Gastrocnemius medialis (tissue), 4 donors: ENCODE data around the gene PLEKHM2.

Experiments used
- POLR2A ChIP-seq, 2 donors: fragments of 450-650 bp; IDR thresholded peaks; one replicate each; pipeline ENCODE4 v1.6.1; 2017; ENCODE audit warnings: antibody characterized with exemption in 2 of 2, mild to moderate bottlenecking in 2 of 2, moderate library complexity in 2 of 2
- TF ChIP-seq, protein P1 (sequence below), 5 experiments: fragments of 450-650 bp in 3 of 5; fragments of 200-600 bp in 2 of 5; sonication (generic) in 2 of 5; IDR thresholded peaks in 4 of 5; conservative IDR thresholded peaks in 1 of 5; 1 replicate in 4 of 5; 2 replicates in 1 of 5; pipeline ENCODE4 v1.5.1; 2016 to 2019; ENCODE audit warnings: antibody characterized with exemption in 5 of 5, mild to moderate bottlenecking in 3 of 5, moderate library complexity in 3 of 5

- TF ChIP-seq, protein P1, sequence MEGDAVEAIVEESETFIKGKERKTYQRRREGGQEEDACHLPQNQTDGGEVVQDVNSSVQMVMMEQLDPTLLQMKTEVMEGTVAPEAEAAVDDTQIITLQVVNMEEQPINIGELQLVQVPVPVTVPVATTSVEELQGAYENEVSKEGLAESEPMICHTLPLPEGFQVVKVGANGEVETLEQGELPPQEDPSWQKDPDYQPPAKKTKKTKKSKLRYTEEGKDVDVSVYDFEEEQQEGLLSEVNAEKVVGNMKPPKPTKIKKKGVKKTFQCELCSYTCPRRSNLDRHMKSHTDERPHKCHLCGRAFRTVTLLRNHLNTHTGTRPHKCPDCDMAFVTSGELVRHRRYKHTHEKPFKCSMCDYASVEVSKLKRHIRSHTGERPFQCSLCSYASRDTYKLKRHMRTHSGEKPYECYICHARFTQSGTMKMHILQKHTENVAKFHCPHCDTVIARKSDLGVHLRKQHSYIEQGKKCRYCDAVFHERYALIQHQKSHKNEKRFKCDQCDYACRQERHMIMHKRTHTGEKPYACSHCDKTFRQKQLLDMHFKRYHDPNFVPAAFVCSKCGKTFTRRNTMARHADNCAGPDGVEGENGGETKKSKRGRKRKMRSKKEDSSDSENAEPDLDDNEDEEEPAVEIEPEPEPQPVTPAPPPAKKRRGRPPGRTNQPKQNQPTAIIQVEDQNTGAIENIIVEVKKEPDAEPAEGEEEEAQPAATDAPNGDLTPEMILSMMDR (IDR thresholded peaks at IDR 0.05 in 4 of 5, conservative IDR thresholded peaks at IDR 0.05 in 1 of 5): no peak
- no peak for TF ChIP-seq POLR2A (IDR thresholded peaks at IDR 0.05)
These were observed 83.8 kb downstream of the PLEKHM2 start for GRCh38 chr1:15767941-15768340.
